ENCODE measurements around the gene MTTP. TPM values are rescaled to one million over a fixed set of nuclear protein-coding genes. Genes with fewer than 3 reads are reported as not detected.

Gene MTTP
- total and polyA plus RNA-seq, 2 experiments from 2014 or later = 40.1 to 92.2 TPM

GRCh38 chr4:99540277-99540939, 34.2 kb upstream of the MTTP start:
- Histone ChIP-seq H3K27ac (no peak overlapping the region), H3K36me3 (replicated peaks; ENCODE audit: insufficient read depth, low read depth) (no peaks in the 10 kb centered on the region), H2AFZ (no peak overlapping the region), H3K9me2 (replicated peaks; ENCODE audit: insufficient read depth) (no peaks in the 10 kb centered on the region), H3K4me2 (no peak overlapping the region), H4K20me1 (ENCODE audit: insufficient read depth, poor library complexity, severe bottlenecking) (no peaks in the 10 kb centered on the region), H3K4me3 (no peak overlapping the region), H3K9me3 (ENCODE audit: low read depth) (no peaks in the 10 kb centered on the region), H3K27me3 (no peaks in the 10 kb centered on the region), H3K79me2 (no peaks in the 10 kb centered on the region), H3K4me1 (ENCODE audit: insufficient read depth) (no peaks in the 10 kb centered on the region)
- DNase-seq (ENCODE audit: low spot score) = no peak
- TF ChIP-seq EZH2 (IDR thresholded peaks at IDR 0.05; ENCODE audit: borderline replicate concordance) (no peak), EZH2phosphoT487 (IDR thresholded peaks at IDR 0.05; ENCODE audit: low read depth, severe bottlenecking, unreplicated experiment) (no peak), CTCF (IDR thresholded peaks at IDR 0.05; ENCODE audit: poor library complexity) (no peak)

GRCh38 chr4:99552872-99553271, 21.8 kb upstream of the MTTP start:
- Histone ChIP-seq H4K20me1 (ENCODE audit: insufficient read depth, poor library complexity, severe bottlenecking) (no peaks in the 10 kb centered on the region), H3K27me3 (no peaks in the 10 kb centered on the region), H3K4me2 (no peak overlapping the region), H2AFZ (no peak overlapping the region), H3K4me3 (no peak overlapping the region), H3K36me3 (replicated peaks; ENCODE audit: insufficient read depth, low read depth) (no peaks in the 10 kb centered on the region), H3K4me1 (ENCODE audit: insufficient read depth) (no peaks in the 10 kb centered on the region), H3K9me2 (replicated peaks; ENCODE audit: insufficient read depth) (no peaks in the 10 kb centered on the region), H3K9me3 (ENCODE audit: low read depth) (no peaks in the 10 kb centered on the region), H3K27ac (no peak overlapping the region), H3K79me2 (no peaks in the 10 kb centered on the region)
- 100% methylated on average over 2 of the region's 2 CpGs for WGBS (ENCODE audit: low lambda C conversion rate, missing lambda C conversion rate)
- DNase-seq (ENCODE audit: low spot score) = no peak
- TF ChIP-seq CTCF (IDR thresholded peaks at IDR 0.05; ENCODE audit: poor library complexity) (no peak), EZH2phosphoT487 (IDR thresholded peaks at IDR 0.05; ENCODE audit: low read depth, severe bottlenecking, unreplicated experiment) (no peak)

GRCh38 chr4:99563310-99564186, 11.1 kb upstream of the MTTP start, which contains the start of gene TRMT10A:
Gene TRMT10A (minus strand): TSS chr4:99564039. CDS start chr4:99559338, 4,701 bp downstream.
- peak; percentile 98 for DNase-seq (ENCODE audit: low spot score)
- Histone ChIP-seq H3K4me3 (peak within 1 kb of the TSS; percentile 48), H3K27ac (peak within 1 kb of the TSS; percentile 95), H4K20me1 (ENCODE audit: insufficient read depth, poor library complexity, severe bottlenecking) (no peaks in the 10 kb centered on the region), H3K4me1 (ENCODE audit: insufficient read depth) (no peaks in the 10 kb centered on the region), H3K9me2 (replicated peaks; ENCODE audit: insufficient read depth) (no peaks in the 10 kb centered on the region), H2AFZ (peak within 1 kb of the TSS; percentile 70), H3K79me2 (no peaks in the 10 kb centered on the region), H3K36me3 (replicated peaks; ENCODE audit: insufficient read depth, low read depth) (no peaks in the 10 kb centered on the region), H3K27me3 (no peaks in the 10 kb centered on the region), H3K4me2 (peak within 1 kb of the TSS; percentile 76), H3K9me3 (ENCODE audit: low read depth) (no peaks in the 10 kb centered on the region)
- WGBS (ENCODE audit: low lambda C conversion rate, missing lambda C conversion rate) = 2% methylated on average over 48 of the region's 48 CpGs
- TF ChIP-seq EZH2 (IDR thresholded peaks at IDR 0.05; ENCODE audit: borderline replicate concordance) = no peak
- TF ChIP-seq CTCF (IDR thresholded peaks at IDR 0.05; ENCODE audit: poor library complexity) = no peak
- TF ChIP-seq EZH2phosphoT487 (IDR thresholded peaks at IDR 0.05; ENCODE audit: low read depth, severe bottlenecking, unreplicated experiment) = no peak

Measured in hepatocyte (in vitro differentiated cells).